GM13976 (cell line): ENCODE results near the gene TGFBR3.
A peak's percentile ranks its signal among the peaks of the same experiment; 100 is the strongest.

Experiments
- DNase-seq: peaks from one replicate; pipeline ENCODE4 v3.0.0; 2012; ENCODE audit warnings: low spot score
- in situ Hi-C: fragments of 300-500 bp; cut with MboI; formaldehyde crosslinking; loops from one replicate; pipeline ENCODE4 v1.12.0; 2022; ENCODE audit warnings: low sequenced_read_pairs, mixed read lengths, inconsistent platforms; ENCODE audit not compliant: unreplicated experiment
- TF ChIP-seq, protein P1 (sequence below): IDR thresholded peaks from 2 replicates; pipeline ENCODE4 v1.5.1; 2012; ENCODE audit warnings: borderline replicate concordance, mild to moderate bottlenecking; ENCODE audit not compliant: insufficient read depth; ENCODE audit errors: extremely low read depth, missing control alignments, control extremely low read depth

The TGFBR3 gene

DNA sequence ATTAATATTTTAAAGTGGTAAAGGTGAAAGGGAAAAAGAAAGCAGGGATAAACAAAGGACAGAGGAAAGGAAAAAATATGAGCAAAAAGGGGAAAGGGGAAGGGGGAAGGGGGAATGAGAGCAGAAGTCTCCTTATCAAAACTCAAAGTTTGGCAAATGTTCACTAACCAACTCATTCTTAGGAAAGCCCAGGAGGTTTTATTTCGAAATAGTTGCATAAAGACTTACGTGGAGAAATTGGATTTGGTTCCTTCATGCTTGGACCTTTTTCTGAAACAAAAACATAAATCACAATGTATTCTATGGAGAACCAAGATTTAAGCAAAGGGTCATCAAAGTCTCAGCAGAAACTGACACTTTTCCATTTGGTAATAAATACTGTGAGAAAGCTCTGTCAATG, 188.1 kb downstream of the TGFBR3 start:
- in situ Hi-C loops: no loop called here
- TF ChIP-seq, protein P1, sequence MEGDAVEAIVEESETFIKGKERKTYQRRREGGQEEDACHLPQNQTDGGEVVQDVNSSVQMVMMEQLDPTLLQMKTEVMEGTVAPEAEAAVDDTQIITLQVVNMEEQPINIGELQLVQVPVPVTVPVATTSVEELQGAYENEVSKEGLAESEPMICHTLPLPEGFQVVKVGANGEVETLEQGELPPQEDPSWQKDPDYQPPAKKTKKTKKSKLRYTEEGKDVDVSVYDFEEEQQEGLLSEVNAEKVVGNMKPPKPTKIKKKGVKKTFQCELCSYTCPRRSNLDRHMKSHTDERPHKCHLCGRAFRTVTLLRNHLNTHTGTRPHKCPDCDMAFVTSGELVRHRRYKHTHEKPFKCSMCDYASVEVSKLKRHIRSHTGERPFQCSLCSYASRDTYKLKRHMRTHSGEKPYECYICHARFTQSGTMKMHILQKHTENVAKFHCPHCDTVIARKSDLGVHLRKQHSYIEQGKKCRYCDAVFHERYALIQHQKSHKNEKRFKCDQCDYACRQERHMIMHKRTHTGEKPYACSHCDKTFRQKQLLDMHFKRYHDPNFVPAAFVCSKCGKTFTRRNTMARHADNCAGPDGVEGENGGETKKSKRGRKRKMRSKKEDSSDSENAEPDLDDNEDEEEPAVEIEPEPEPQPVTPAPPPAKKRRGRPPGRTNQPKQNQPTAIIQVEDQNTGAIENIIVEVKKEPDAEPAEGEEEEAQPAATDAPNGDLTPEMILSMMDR: no peak
- no peak for DNase-seq

DNA sequence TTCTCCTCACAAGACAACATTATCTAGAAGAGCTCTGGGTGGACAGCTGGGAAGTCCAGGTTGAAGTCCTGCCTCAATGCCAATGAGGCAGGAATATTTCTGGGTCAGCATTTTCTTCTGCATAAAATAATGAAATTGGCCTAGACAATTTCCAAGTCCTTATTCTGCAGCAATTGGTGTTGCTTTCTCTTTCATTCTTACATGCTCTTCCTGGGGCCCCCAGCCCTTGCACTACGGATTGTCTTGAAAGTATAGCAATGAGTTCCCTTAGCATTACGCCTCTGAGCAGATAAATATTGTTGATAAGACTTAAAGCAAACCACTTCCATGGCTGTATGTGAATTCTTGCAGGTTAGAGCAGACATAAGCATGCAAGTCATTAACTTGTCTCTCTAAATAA, 188.5 kb downstream of the TGFBR3 start:
- TF ChIP-seq, protein P1: no peak
- DNase-seq: peak; percentile 53
- in situ Hi-C loops: no loop called here

DNA sequence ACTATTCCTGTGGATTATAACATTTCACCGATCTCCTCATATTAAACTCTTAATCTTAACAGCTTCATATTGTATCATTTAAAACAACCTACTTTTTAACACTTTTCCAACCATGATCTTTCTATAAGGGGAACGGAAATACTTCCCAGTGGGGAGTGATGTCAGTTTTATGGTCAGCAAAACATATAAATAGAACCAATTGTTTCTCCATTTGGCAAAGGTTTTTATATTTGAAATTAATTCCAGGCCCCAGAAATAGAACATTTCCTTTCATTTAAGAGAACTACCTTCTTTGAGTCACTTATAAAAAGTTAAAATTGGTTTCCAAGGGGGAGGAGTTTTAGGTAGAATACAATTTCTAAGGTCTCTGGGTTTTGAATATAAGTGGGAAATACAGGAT, 189.6 kb downstream of the TGFBR3 start:
- TF ChIP-seq, protein P1: no peak
- DNase-seq: no peak
- in situ Hi-C loops: no loop called here

DNA sequence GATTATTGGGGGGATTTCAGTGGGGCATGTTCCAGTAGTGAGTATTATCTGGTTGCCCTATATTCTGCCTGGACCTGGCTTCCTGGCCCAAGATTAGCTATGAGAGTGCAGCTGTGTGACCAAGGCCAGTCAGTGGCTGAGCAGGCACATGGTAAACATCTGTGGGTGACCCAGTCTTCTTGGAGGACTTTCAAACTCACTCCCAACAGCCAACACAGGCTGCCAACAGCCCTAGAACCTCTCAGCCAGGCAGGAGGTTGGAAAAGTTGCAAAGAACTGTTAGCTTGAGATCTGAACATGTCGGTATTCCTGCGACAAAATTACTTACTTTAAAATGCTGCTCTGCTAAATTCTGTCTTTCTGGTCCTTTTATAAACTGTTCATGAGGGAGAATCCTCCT, 192.4 kb downstream of the TGFBR3 start:
- in situ Hi-C loops: no loop called here
- no peak for DNase-seq
- TF ChIP-seq, protein P1: no peak

DNA sequence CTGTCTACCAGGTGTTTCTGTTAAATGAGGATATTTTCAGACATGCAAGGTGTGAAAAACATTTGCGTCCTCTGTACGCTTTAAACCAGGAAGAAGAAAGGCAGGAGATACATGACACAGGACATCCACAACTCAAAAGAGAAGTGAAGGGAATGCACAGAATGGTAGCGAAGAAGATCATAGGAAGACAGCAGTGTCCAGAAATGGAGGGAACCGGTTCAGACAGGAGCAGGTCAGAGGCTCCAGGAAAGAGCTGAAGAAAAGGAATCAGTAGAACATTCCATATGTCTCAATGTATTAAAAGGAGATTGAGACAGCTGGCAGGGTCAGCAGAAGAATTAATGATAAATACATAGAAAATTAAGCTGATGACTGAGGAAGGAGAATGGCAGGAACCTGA, 194.4 kb downstream of the TGFBR3 start:
- no peak for DNase-seq
- in situ Hi-C loops: no loop called here
- TF ChIP-seq, protein P1: no peak

DNA sequence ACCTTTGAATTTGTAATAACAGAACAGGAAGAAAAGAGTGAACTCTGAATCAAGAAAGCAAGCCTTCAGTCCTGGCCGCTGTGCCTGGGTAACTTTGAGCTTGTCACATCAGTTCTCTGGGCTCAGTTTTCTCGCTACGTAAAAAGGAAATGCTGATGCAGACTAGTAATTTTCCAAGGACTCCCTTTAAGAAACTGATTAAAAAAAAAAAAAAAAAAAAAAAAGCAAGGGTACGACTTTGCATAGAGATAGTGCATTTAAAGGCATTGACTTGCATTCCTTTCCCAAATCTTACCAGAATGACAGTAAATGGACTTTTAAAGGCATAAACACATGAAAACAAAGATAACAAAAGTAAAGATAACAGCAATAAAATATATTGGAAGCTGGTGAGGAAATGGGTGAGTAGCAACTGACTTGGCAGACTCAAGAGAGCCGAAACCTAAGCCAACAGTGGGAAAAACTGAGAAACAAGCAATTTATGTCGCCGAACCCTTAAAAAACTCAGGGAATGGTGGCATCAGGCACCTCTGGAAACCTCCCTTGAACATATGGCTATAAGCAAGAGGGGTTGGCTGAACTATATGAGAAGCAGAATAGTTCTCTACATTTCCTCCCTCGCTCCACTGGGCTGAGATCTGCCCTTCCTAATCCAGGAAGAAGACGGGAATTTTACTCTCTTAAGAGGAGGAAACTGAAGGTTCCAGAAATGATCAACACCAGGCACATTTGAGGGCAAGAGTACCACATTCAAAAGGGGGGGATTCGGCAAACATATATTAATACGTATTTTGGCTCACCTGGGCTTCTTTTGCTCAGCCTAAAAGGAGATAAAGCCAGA, 196.1 kb downstream of the TGFBR3 start:
- in situ Hi-C loops: no loop called here
- no peak for DNase-seq

More for the DNA sequence above, 196.1 kb downstream of the TGFBR3 start:
- TF ChIP-seq, protein P1: no peak
